ENCODE results near the gene CLDN3.

- TF ChIP-seq CTCF (IDR thresholded peaks at IDR 0.05) (no peak), EP300 (IDR thresholded peaks at IDR 0.05) (no peak), POLR2A (IDR thresholded peaks at IDR 0.05) (no peak)
Measured at GRCh38 chr7:73802459-73802858, 32.4 kb upstream of the CLDN3 start.

Measured in suprapubic skin (tissue), 3 donors.